Head of caudate nucleus (tissue), 42 donors: Measurements from ENCODE around the gene RABAC1.

Experiments used
- DNase-seq, 42 donors: peaks; one replicate each; pipeline versions ENCODE4 v3.0.0 to v3.0.0-alpha.2; 2020 to 2021; ENCODE audit warnings: mixed read lengths in 7 of 42
- intact Hi-C: fragments of 100-400 bp; cut with DNase I; formaldehyde crosslinking; loops from one replicate; pipeline ENCODE4 v1.15.0; 2022

The RABAC1 gene

DNA sequence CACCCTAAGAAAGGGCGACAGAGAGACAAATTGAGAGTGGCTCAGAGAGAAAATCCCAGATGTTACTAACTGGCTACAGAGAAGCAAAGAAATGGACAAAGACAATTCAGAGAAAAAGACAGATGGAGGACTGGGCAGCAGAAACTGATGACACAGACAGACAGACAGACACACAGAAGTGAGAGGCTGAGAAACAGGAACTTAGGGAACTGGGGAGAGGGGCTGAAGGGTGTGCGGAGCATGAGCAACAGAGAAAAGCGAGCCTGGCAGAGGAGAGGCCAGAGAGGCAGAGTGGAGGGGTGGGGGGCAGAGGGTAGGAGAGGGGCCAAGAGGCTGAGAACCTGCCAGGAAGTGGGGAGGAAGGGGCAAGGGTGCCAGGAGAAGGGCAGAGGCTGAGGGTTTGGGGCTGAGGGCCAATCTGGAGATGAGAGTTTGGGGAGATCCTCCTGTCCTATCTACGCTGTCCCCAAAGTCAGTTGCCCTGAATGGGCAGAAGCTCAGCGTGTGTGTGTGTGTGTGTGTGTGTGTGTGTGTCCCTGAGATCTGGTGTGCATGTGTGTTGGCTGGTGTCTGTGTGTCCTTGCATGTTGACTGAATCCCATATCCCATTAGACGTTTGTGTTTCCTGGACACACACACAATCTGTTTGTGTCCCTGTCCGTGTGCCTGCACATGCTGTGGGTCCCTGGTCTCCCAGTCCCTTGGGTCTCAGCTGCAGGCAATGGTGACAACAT is 25.3 kb downstream of the RABAC1 start:
- no peak for DNase-seq
- intact Hi-C loops, result loop anchor here (10.0 kb wide), 1 partner anchor 59 kb away; the partner anchor contains the start of gene CD79A

DNA sequence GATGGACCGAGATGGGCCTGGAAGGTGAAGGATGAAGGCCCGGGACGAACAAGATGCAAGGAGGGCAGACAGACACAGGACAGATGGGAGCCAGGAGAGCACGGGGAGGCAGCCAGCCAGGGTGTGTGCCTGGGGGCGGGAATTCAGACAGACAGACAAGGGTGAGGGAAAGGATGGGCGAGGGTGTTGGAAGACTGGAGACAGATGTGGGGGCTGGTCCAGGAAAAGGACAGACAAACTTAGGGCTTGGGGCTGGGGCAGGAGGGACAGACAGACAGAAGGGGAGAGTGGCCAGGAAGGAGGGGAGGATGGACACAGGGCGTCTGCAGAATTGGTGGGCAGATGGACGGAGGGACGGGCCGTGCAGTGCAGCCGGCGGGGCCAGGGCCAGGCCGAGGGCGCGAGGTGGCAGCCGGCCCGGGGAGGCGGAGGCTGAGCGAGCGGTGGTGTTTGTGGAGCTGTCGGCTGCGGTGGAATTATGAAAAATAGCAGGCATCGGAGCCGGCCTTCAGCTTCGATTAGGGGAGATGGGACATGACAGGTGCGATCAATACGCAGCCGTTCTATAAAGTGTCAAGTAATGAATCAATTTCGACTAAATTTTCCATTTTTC is 26.3 kb downstream of the RABAC1 start:
- intact Hi-C loops, result loop anchor here (10.0 kb wide), 1 partner anchor 58 kb away; the partner anchor contains the start of gene CD79A

DNA sequence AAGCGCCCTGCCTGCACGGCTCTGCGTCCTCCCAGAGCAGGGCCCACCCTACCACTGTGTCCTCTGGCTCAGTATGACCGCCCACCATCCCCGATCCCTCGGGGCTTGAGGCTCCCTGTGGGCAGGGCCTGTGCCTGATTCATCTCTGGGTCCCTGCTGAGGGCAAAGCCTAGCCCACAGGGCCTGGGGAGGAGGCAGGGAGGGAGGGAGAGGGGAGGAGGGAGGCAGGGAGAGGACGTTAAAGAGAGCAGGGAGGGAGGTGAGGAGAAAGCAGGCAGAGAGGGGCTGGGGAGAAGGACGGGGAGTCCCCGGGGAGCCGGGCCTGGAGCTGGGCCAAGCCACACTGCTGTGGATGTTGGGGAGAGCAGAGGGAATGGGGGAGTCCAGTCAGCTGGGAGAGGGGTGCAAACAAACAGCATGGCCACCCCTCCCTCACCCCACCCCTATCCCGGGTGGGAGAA is 26.8 kb downstream of the RABAC1 start:
- DNase-seq, result no peak
- intact Hi-C loops, result loop anchor here (10.0 kb wide), 1 partner anchor 57 kb away; the partner anchor contains the start of gene CD79A

More for the DNA sequence above, 26.3 kb downstream of the RABAC1 start:
- DNase-seq, result peak in 4 of 42 donors; percentile 5 to 53 (median 28)

DNA sequence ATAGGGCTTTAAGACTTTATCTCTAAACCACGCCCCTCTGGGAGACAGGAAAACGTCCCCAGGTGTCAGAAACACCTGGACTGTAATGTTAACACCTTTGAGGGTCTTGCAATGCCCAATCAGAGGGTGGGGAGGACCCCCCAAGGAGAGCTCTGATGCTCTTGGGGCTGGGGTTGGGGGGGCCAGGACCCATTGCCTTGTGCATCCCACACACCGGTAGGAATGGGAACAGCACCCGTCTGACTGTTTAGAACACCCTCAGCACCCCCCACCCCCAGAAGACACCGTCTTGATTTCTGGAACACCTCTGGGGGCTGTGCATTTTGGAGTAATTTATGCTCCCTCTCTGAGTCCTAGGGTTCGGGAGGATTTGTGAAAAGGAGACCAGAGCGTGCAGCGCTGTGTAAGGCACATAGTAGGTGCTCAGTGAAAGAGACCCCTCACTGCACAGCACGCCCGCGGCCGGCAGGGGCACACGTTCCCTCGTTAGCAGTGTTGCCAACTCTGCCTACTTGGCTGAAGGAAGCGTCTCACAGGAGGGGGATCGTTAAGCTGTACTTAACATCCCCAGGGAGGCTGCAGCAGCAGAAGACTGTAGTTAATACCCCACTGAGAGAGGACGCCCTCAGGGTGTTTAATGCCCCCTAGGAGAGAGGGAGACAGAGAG is 28.1 kb downstream of the RABAC1 start:
- intact Hi-C loops, result loop anchor here (10.0 kb wide), 1 partner anchor 56 kb away; the partner anchor contains the start of gene CD79A
- DNase-seq, result no peak

DNA sequence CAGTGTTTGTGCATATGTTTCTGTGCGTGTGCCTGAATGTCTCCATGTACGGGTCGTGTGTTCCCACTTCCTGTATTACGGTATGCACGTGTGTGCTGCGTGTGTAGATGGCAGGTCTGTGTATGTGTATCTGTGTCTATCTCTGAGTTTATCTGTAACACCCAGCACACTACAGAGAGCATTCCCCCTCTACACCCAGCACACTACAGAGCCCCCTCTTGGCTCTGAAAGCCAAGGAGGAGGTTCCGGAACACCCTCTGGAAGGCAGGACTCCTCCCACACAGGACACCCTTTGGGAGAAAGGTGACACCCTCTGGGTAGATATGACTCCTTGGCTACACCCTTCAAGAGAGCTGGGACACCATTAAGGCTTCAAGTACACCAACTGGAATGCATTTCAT is 28.8 kb downstream of the RABAC1 start:
- no peak for DNase-seq
- intact Hi-C loops, result loop anchor here (10.0 kb wide), 1 partner anchor 56 kb away; the partner anchor contains the start of gene CD79A

DNA sequence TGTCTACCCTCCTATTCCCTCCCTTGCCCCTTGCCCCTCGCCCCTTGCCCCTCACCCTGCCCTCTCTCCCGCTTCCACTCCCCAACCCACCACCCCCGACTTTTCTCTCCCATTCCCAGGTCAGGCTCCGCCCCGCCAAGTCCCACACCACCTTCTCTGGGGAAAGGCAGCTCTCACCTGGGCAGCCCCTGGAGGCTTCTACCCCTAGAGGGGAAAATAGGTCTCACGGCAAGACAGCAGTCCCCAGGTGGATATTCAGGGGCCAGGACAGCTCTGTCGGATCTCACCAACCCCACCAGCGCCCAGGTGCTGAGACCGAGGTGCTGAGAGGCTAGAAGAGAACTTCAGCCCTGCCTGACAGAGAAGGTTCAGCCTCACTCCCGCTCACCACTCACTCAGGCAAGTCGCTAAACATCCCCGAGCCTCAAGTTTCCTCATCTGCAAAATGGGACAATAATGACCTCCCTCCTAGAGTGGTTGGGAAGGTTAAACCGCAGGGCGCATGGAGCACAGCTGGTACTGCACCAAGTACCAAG is 29.5 kb downstream of the RABAC1 start:
- intact Hi-C loops, result loop anchor here (10.0 kb wide), 1 partner anchor 55 kb away; the partner anchor contains the start of gene CD79A
- no peak for DNase-seq

DNA sequence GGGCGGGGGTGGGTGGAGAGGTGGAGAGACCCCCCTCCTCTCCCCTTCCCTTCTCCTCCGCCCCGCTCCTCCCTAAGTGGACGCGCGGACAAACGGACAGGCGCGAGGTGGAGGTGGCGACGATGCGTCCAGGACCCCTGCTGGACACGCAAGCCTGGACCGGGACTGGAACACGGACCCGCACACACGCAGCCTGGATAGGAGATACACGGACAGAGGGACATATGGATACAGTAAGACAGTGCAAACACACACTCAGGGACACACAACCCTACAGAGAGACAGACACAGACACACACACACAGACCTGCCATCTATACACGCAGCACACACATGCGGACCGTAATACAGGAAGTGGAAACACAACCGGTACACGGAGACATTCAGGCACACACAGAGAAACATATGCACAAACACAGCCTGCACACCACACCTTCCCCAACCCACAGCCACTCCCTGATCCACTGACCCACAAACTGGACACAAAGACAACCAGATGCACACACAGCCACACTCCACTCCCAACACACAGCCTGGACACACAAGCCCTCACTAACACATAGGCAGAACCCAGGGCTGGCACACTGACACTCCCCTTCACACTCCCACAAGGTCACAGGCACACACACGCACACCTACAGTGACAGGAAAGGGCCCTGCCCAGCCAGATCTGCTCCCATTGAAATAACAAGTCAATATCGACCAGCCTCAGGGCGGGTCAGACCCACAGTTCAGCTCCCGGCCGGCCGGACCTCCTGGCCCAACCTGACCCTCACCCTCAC is 30.2 kb downstream of the RABAC1 start:
- no peak for DNase-seq
- intact Hi-C loops, result no loop called here

DNA sequence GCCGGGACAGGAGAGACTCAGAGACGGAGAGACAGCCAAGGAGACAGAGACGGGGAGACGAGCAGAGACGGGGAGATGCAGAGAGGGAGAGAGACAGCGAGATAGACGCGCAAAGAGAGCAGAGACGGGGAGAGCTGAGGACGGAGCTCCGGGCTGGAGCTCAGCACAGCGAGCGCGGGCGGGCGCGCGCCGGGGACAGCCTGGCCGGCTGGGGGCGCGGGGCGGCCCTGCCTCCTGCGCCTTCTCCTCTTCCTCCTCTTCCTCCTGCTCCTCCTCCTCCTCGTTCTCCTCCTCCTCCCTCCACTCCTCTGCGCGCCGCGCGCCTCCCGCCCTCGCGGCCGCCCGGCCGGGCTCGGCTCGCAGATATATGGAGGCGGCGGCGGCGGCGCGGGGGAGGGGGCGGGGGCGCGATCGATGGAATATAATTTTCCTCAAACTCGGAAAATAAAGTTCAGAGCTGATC is 30.9 kb downstream of the RABAC1 start, which contains the start of gene ERFL:
Gene ERFL, minus strand, starts transcription at position 229 of the 463 bp plus-strand sequence. CDS start 15,530 bp downstream, outside the sequence.
- intact Hi-C loops, result no loop called here
- DNase-seq, result no peak

DNA sequence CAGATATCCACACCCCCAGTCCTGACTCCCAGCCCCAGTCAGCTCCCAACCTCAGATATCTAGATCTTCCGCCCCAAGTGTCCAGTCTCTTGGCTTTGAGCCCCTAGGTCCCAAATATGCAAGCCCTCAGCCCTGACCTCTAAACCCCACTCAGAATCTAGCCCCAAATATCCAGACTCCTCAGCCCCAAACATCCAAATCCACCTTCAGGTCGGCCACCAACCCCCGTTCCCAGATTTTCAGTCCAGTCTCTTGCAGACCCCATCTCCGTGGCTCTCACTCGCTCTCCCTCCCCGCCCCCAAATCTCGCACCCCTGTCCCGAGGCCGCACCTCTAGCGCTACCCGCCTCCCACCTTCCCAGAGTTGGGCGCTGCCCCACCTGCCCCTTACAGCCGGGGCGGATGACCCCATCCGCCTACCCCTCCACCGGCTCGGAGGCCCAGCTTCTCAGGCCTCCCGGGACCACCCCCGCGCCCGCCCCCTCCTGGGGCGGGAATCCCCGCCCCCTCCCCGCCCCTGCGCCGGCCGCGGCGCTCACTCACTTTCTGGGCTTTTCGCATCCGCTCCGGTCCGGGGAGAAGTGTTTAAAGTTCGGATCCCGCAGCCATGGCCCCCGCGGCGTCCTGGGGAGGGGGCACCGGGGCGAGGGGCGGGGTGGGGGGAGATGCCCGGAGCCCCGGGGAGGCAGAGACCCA is 31.5 kb downstream of the RABAC1 start:
- DNase-seq, result no peak
- intact Hi-C loops, result no loop called here

DNA sequence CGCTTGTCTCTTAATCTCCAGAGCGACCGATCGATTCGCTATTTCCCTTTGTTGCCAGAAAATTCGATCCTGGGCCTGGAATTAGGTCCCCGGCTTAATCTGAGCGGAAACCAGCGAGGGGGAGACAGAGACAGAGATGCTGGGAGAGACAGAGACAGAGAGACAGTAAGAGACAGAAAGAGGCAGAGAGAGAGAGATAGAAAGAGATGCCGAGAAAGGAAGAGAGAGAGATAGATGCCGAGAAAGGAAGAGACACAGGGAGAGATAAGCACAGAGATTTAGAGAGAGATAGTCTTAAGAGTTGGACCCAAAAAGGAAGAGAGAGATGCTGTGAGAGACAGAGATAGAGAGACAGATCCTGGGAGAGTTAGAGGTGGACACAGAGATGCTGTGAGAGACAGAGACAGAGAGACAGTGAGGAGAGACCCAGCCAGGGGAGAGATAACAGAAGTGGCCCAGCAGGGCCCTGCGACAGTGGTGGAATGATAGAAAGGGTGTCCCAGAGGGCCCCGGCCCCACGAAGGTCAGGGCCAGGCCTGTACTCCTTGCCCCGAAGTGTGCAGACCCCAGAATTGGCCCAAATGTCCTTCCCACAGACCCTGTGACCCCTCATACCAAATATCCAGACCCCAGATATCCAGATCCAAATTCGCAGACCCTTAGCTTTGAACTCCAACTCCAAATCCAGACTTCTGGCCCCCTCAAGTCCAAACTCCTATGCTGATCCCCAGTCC is 32.2 kb downstream of the RABAC1 start:
- no peak for DNase-seq
- intact Hi-C loops, result no loop called here

DNA sequence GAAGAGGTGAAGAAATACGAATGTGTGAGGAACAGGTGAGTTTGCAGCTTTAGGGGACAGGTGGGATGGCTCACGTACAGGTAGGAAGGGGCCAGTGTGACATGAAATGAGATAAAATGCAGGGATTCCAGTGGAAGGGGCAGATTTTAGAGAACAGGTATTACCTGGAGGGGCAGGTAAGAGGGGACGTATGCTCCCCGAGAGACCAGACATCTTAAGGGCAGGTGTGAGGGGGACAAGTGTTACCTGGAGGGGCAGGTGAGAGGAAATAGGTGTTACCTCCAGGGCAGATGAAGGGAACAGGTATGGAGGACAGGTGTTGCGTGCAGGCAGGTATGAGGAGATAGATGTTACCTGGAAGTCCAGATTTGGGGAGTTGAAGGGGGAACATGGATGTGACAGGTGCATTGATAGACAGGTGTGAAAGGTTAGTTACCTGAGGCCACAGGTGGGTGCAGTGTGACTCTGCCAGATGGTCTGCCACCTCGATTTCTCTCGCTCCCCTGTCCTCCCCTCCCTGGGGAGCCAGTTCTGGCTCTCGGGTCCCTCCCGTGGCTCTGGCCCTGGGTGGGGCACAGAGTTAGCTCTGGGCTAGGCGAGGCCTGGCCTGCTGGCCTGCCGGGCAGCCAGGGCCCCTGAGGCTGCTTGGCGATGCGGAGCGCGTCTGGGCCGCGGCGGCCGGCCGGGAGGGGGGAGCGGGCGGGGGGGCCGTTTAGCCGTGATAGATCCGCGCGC is 32.9 kb downstream of the RABAC1 start:
- intact Hi-C loops, result no loop called here
- no peak for DNase-seq

DNA sequence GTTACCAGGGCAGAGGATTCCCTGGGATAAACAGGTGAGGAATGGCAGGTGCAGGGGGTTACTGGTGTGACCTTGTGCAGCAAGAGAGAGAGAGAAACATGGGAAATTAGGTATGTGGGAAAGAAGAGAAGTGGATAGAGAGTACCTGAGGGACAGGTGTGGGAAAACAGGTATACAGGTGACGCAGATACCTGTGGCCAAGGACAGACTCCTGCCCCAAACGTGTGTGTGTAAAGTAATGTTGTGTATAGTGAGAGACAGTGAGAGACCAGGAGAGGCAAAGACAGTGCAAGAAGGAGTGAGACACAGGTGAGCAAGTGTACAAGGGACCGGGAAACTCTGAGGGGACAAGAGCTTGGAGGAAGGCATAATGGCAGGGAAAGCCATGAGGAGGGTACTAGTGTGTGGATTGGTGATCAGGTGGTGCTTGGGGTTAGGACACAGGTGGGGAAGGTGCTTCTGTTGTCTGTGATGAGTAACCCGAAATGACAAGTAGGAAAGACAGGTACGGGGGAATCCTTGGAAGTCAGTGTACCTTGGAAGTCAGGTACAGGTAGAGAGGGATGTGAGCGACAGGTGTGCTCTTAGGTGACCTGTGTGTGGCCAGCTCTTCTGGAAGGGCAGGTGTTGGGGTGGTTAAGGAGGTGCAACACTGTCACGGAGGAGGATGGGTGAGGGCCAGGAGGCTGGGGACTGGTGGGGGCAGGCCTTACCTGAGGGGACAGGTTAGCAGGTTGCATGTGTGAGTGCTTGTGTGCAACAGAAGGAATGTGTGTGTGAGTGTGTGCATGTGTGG is 33.7 kb downstream of the RABAC1 start:
- DNase-seq, result no peak
- intact Hi-C loops, result no loop called here

DNA sequence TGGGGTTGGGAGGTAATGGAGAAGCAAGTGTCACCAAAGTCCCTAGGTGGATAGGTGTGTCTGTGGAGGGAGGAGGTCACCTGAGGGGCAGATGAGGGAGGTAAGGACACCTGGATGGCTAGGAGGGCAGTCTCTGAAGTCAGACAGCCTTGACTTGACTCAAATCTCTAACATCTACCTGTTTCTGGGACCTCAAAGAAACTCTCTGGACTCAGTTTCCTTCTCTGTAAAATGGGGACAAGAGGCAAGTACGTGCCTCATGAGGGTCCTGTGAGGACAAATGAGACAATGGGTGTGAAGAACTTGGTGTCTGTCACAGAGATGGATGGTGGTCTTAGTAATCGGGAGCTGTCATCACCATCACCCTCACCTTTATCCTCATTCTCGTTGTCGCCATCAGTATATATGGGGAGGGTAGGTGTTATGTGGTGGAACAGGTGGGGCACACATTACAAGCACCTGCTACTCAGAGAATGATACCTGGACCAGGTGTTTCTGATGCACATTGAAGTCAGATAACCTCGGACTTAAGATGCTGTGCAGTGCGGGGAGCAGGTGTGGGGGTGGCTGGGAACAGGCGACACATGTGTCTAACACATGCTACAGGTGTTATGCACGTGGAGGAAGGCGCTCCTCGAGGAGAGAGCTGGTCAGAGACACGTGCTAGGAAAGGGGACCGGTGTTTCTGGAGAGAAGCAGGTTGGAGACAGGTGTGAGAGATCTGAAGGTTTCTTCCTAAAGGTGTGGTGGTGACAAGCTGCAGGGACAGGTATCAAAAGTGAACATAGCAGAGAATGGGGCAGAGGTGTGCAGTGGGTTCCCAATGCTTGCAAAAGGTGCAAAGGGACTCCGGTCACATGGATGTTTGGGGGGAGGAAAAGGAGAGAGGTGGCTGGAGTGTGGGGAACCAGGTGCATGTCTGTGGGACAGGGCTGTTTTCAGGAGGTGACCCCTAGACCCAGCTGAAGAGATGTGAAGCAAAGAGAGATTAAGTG is 34.7 kb downstream of the RABAC1 start:
- DNase-seq, result no peak
- intact Hi-C loops, result no loop called here

DNA sequence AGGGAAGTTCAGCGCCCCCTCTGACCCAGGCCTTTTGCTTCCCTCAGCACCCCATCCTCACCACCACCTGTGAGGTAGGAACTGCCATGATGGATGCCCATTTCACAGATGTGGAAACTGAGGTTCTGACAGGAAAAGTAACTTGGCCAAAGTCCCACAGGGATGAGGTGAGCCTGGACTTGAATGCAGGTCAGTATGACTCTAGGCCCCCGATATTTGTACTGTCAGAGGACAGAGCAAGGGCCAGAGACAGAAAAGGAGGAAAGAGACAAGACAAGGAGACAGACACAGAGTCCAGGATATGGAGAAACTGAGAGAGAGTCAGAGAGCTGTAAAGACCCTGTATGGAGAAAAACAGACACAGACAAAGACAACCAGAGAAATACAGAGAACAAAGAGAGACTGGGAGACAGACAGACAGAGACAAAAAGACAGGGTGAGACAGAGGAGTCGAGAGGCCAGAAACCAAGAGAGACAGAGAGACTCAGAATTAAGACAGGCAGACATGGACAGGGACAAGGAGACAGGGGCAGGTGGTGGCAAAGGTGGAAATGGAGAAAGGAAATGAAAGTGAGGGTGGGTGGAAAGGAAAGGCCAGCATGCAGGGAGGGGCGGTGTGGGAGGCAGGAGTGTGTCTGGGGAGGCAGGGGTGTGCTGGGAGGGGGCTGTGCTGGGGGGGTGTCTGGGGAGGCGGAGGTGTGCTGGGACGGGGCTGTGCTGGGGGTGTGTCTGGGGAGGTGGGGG is 35.9 kb downstream of the RABAC1 start:
- intact Hi-C loops, result no loop called here
- DNase-seq, result no peak
